Measurements from ENCODE around the gene CHD6.

DNA sequence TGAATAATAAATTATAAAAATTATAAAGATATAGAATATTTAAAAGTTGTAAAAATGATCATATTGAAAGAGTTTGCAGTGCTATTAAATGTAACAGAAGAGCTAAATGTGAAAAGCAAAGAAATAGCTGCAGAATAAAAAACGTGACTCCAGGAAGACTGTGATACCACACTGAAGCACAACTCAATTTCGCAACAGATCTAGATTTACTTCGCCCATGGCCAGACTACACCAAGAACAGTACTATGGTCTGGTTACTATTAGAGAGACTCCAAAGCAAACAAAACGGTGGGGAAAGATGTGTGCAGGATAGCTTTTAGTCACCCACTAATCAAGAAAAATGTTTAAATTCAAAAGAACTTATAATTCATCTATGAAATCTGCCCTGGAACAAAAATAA, 1.9 kb downstream of the CHD6 start:
- TF ChIP-seq POLR2A (IDR thresholded peaks at IDR 0.05), result no peak
- TF ChIP-seq, protein P1, sequence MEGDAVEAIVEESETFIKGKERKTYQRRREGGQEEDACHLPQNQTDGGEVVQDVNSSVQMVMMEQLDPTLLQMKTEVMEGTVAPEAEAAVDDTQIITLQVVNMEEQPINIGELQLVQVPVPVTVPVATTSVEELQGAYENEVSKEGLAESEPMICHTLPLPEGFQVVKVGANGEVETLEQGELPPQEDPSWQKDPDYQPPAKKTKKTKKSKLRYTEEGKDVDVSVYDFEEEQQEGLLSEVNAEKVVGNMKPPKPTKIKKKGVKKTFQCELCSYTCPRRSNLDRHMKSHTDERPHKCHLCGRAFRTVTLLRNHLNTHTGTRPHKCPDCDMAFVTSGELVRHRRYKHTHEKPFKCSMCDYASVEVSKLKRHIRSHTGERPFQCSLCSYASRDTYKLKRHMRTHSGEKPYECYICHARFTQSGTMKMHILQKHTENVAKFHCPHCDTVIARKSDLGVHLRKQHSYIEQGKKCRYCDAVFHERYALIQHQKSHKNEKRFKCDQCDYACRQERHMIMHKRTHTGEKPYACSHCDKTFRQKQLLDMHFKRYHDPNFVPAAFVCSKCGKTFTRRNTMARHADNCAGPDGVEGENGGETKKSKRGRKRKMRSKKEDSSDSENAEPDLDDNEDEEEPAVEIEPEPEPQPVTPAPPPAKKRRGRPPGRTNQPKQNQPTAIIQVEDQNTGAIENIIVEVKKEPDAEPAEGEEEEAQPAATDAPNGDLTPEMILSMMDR (IDR thresholded peaks at IDR 0.05), result no peak
- TF ChIP-seq POLR2AphosphoS5 (IDR thresholded peaks at IDR 0.05), result no peak

Data from prostate gland (tissue), 2 donors.